LNCaP clone FGC (cell line): ENCODE results near the gene PCGF2.

Experiments used
- DNase-seq: peaks from one replicate; pipeline ENCODE4 v3.0.0-alpha.2; 2011; ENCODE audit warnings: low read depth
- H3K4me3 ChIP-seq: 2 replicates; pipeline ENCODE4 v1.5.1; 2011; ENCODE audit warnings: mild to moderate bottlenecking, low read depth, low read length, control low read depth
- TF ChIP-seq, protein P1 (sequence below): IDR thresholded peaks from 2 replicates; pipeline ENCODE4 v1.5.1; 2012; ENCODE audit warnings: mild to moderate bottlenecking; ENCODE audit not compliant: control insufficient read depth, insufficient read depth; ENCODE audit errors: extremely low read depth

Gene PCGF2

DNA sequence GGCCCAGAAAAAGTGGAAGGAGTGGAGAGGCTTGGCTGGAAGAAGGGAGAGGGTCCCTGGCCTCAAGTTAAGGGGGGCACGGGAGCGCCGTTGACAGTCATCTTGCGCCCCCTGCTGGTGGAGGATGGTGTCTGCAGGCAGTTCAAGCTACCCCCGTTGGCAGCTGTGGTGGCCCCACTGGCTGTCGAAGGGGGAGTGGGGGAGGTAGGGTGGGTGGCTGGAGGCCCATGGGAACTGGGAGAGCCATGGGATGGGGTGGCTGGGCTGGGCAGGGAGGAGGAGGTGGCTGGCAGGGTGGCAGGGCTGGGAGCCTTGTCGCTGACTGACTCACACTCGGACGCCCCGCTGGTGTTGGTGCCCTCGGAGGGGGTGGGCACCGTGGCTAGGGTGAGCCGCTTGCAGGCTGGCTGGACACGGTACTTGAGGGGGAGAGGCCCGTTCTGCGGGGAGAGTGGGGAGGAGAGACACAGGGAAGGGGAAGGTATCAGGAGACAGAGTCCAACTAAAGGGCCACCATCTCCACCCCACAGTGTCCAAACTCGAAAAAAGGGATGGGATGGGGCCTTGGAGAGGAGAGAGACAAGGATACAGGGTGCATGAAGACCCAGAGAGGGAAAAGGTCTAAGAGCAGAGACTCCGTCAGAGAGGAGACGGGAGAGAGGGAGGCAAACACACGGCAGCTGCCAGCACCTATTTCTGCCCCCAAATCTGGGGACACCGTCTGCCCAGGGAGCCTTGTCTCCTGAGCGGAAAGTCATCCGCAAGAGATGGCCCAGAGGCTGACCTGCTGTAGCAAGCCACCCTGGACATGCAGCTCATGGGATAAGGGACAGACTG is 12.8 kb downstream of the PCGF2 start:
- no peak overlapping the region for H3K4me3 ChIP-seq
- TF ChIP-seq, protein P1, sequence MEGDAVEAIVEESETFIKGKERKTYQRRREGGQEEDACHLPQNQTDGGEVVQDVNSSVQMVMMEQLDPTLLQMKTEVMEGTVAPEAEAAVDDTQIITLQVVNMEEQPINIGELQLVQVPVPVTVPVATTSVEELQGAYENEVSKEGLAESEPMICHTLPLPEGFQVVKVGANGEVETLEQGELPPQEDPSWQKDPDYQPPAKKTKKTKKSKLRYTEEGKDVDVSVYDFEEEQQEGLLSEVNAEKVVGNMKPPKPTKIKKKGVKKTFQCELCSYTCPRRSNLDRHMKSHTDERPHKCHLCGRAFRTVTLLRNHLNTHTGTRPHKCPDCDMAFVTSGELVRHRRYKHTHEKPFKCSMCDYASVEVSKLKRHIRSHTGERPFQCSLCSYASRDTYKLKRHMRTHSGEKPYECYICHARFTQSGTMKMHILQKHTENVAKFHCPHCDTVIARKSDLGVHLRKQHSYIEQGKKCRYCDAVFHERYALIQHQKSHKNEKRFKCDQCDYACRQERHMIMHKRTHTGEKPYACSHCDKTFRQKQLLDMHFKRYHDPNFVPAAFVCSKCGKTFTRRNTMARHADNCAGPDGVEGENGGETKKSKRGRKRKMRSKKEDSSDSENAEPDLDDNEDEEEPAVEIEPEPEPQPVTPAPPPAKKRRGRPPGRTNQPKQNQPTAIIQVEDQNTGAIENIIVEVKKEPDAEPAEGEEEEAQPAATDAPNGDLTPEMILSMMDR, result peak; percentile 86
- no peak for DNase-seq

DNA sequence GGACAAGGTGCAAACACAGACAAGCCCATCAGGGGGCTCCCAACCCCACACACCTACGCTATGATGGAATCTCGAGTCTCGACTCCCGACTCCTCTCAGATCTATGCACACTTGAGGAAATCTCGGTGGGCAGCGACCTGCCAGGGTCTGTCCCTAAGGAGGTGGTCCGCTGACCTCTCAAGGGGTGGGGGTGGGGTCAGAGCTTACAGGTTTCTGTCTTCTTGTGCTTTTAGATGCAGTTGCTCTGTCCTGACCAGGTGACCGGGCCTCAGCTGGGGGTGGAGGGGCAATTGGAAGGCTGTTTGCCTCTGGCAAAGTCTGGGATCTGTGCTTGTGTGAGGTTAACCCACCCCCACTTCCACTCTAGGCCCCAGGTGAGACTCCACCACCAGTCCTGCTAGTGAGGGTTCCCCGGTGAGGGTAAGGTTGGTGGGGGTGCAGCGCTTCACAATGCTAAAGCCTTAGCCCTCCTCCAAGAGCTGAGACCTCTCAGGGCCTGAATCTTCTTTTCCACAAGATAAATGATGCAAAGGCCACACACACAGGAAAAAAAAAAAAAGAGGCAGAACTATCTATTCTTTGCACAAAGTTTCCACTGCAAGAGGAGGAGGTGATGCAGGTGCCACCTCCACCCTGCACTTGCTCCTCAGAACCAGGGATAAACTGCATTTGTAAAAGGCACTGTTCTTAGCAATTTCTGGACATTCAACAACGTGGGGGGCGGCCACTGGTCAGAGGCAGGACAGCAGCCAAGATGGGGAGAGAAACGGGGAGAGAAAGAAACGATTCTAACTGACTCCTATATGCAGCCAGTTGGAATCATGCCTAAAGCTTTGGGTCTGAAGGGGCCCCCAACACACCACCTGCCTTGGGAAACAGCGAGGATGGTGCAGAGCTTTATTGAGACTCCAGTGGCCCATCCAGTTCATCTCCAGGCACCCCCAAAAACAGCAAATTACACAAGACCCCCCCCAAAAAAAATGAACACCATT is 13.9 kb downstream of the PCGF2 start:
- H3K4me3 ChIP-seq, result no peak overlapping the region
- no peak for DNase-seq
- TF ChIP-seq, protein P1, result 0 out of 2 replicates have a peak, but pooled peaks have one; percentile 16

DNA sequence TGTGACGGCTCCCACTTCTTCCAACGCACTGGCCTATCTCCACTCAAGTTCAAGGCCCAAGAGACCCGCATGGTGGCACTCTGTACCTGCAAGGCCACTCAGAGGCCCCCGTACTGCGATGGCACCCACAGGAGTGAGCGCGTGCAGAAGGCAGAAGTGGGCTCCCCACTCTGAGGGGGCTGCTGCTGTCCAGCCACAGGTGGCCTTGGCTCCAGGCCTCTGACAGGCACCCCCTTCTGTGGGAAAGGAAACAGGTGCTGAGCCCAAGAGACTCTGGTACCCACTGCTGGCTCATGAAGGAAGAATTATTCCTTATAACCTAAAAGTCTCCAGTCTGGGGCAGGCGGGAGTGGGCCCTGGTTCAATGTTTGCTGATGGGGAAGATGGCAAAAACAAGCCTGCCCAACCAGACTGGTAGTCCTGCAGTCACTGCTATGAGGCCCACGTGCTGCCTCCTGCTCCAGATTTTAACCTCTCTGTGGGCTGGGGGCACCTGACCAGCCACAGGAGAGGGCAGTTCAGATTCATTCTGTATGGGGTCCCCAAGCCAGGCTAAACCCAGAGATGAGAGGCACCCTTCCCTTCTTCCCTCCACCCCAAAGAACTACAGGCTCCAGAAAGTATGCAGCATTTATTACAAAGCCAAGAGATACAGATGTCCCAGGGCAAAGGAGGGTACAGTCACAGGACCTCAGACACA is 14.7 kb downstream of the PCGF2 start:
- TF ChIP-seq, protein P1, result no peak
- DNase-seq, result no peak

DNA sequence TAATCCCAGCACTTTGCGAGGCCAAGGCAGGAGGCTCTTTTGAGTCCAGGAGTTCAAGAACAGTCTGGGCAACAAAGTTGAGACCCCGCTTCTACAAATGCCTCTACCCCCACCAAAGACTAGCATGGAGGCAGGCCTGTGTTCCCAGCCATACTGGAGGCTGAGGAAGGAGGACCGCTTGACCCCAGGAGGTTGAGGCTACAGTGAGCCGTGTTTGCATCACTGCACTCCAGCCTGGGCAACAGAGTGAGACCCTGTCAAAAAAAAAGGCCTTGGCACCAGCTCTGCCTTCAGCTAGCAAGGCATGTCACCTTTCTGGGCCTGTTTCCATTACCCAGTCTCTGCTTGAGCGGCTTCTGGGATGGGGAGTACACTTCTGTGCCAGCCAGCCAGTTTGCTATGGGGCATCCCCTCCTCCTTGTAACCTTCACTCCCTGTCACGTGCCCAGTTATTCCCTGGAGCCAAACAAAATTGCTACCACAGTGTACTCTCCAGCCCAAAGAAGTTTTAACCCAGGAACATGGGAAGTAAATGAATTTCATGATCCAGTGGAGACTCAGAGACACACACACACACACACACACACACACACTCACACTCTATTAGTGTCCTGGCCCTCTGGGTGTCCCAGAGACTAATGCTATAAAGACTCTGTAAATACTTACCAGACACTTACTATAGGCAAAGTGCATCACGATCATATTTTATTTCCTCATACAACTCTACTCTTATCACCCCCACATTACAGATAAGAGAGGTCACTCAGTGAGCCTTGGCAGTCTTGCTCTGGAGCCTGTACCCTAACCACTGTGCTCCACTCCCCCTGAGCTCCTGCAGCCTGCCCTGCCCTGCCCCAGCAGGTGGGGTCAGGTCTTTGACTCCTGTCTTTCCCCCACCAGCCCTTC is 15.5 kb downstream of the PCGF2 start:
- TF ChIP-seq, protein P1, result no peak
- H3K4me3 ChIP-seq, result peak overlapping the region; percentile 88; the same call in 1 of the 2 replicates

More for the DNA sequence above, 14.7 kb downstream of the PCGF2 start:
- no peak overlapping the region for H3K4me3 ChIP-seq

DNA sequence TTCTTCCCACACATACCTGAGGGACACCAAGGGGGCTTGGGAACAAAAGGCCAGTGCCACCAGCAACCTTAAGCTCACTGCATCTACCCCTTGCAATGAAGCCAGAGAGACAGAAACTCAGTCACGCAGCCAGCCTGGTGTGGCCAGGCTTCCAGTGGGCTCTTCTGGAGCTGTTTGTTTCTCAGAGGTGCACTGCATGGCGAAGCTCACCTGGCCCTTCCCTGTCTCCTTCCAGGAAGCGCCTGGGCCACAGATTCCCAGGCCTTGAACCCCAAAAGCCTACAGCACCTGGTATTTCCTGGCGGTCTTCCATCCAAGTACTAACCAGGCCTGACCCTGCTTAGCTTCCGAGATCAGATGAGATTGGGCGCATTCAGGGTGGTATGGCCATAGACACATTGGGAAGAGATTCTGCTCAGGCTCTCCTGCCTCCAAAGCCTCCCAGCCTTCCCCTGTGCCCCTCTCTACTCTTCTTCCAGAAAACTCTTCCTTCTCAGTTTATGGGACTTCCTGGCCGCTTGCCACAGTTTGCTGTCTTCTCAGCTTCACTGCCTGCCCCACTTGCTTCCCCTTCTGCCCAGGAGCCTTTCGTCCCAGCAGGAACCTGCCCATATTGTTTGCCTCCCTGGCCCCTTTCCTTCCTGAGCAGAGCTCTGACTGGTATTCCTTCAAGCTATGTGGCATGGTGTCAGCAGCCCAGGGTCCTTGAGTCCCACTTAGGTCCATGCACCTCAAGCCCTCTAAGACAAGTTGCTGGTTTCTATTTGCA is 16.4 kb downstream of the PCGF2 start:
- peak; percentile 75 for DNase-seq
- TF ChIP-seq, protein P1, result no peak
- H3K4me3 ChIP-seq, result peak overlapping the region; percentile 88

More for the DNA sequence above, 15.5 kb downstream of the PCGF2 start:
- peak; percentile 79 for DNase-seq
